ENCODE results near the gene P2RY2.
"Not testable (repeated sequence)": the region's sequence is repeated elsewhere in the genome, so short reads cannot be mapped to it uniquely, and the experiment has no call there.

P2RY2 gene

DNA sequence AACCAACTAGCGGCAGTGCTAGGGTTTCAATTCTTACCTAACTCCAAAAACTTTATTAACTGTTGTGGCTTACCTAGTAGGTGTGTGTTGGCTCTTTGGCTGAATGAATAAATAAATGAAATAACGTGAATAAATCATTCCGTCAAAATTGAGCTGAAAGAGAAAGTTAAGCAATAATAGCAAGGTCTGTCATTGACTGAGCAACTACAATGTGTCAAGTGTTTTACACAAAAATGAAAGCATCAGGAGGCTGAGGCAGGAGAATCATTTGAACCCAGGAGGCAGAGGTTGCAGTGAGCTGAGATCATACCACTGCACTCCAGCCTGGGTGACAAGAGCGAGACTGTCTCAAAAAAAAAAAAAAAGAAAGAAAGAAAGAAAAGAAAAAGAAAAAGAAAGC lies 56.1 kb downstream of the P2RY2 start:
- not testable (repeated sequence) for H3K27ac ChIP-seq (ENCODE audit: insufficient read depth, low read depth, low read length, poor library complexity, severe bottlenecking); H3K36me3 ChIP-seq (ENCODE audit: control insufficient read depth, insufficient read depth, low read length); H3K27me3 ChIP-seq (ENCODE audit: control insufficient read depth, insufficient read depth, low read length, poor library complexity, severe bottlenecking); H3K9me3 ChIP-seq (ENCODE audit: control insufficient read depth, low read length); H3K4me1 ChIP-seq (ENCODE audit: control insufficient read depth, insufficient read depth, low read length); H3K4me3 ChIP-seq (ENCODE audit: insufficient read depth, low read depth, low read length)
- WGBS, 2 experiments, result 89 to 93% methylated on average over 3 to 4 of the region's 4 CpGs

DNA sequence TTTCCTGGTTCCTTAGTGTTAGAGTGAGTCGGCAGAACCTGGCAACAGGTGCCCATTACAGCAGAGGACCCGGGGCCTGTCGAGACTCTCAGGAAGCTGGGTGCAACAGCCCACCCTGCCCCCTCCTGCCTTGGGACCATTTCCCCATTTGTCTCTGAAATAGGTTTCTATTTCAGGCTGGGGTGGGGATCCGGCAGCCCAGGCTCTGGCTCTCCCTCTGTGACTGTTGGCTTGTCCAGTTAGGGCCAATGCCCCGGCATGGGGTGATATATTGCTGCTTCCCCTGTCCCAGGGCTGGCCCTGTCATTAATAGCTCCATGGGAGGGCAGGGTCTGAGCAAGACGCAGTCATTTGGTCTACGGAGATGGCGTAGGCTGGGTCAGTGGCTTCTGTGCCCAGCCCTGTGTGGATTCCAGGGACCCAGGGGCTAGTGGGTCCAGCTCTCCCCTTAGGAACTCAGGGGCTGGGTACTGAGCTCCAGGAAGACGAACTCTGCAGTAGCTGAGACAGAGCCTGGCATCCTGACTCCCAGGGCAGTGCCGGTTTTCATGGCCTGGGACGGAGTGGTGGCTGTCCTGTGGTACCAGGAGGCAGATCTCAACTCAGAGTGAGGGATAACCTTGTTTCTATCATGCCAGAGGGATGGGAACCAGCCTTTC lies 56.8 kb downstream of the P2RY2 start:
- H3K36me3 ChIP-seq (ENCODE audit: control insufficient read depth, insufficient read depth, low read length), result no peaks in the 10 kb centered on the region
- no peaks in the 10 kb centered on the region for H3K27me3 ChIP-seq (ENCODE audit: control insufficient read depth, insufficient read depth, low read length, poor library complexity, severe bottlenecking)
- WGBS, 2 experiments, result 90 to 91% methylated on average over 11 of the region's 11 CpGs
- no peak overlapping the region for H3K27ac ChIP-seq (ENCODE audit: insufficient read depth, low read depth, low read length, poor library complexity, severe bottlenecking)
- no peak overlapping the region for H3K4me3 ChIP-seq (ENCODE audit: insufficient read depth, low read depth, low read length)
- H3K9me3 ChIP-seq (ENCODE audit: control insufficient read depth, low read length), result no peaks in the 10 kb centered on the region
- H3K4me1 ChIP-seq (ENCODE audit: control insufficient read depth, insufficient read depth, low read length), result no peaks in the 10 kb centered on the region

DNA sequence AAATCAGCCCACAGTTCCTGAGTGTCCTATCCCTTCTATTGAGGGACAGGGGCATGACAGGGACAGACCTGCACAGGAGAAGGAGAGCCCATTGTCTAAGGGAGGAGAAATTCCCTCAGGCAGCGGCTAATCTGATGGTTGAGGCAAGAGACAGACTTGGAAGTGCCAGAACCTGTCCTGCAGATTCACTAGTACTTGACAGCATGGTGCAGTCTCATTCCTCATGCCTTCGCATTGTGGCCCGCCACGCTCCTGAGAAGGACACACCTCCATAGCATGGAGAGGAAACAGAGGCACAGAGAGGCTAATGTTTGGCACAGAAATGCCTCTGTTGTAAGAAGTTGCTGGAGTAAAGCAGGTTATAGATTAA lies 57.3 kb downstream of the P2RY2 start:
- no peak overlapping the region for H3K4me3 ChIP-seq (ENCODE audit: insufficient read depth, low read depth, low read length)
- no peaks in the 10 kb centered on the region for H3K9me3 ChIP-seq (ENCODE audit: control insufficient read depth, low read length)
- H3K4me1 ChIP-seq (ENCODE audit: control insufficient read depth, insufficient read depth, low read length), result no peaks in the 10 kb centered on the region
- 88 to 93% methylated on average over 4 of the region's 4 CpGs for WGBS, 2 experiments
- H3K27ac ChIP-seq (ENCODE audit: insufficient read depth, low read depth, low read length, poor library complexity, severe bottlenecking), result no peak overlapping the region
- no peaks in the 10 kb centered on the region for H3K36me3 ChIP-seq (ENCODE audit: control insufficient read depth, insufficient read depth, low read length)
- H3K27me3 ChIP-seq (ENCODE audit: control insufficient read depth, insufficient read depth, low read length, poor library complexity, severe bottlenecking), result no peaks in the 10 kb centered on the region

GRCh38 chr11:73277467-73277866 lies 59.4 kb downstream of the P2RY2 start:
- Histone ChIP-seq H3K4me1 (ENCODE audit: control insufficient read depth, insufficient read depth, low read length) (no peaks in the 10 kb centered on the region), H3K9me3 (ENCODE audit: control insufficient read depth, low read length) (no peaks in the 10 kb centered on the region), H3K36me3 (ENCODE audit: control insufficient read depth, insufficient read depth, low read length) (no peaks in the 10 kb centered on the region), H3K27ac (ENCODE audit: insufficient read depth, low read depth, low read length, poor library complexity, severe bottlenecking) (no peak overlapping the region), H3K27me3 (ENCODE audit: control insufficient read depth, insufficient read depth, low read length, poor library complexity, severe bottlenecking) (no peaks in the 10 kb centered on the region), H3K4me3 (ENCODE audit: insufficient read depth, low read depth, low read length) (no peak overlapping the region)
- 87 to 94% methylated on average over 3 of the region's 3 CpGs for WGBS, 2 experiments

DNA sequence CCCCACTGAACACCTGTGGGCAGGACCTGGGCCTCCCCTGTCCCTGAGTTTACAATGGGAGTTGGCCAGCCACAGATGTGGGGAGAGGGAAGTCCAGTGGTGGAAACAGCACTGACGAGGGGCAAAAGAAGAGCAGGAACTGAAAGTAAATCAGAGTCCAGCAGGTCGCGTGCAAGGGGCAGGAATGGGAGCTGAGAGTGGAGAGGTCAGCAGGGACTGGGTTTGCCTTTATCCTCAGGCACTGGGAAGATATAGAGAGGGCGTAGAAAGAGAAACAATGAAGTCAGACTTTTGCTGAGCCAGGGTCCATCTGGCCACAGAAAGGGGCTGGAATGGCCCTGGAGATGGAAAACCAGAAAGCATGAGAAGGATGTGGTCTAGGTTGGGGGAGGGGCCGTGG lies 62.5 kb downstream of the P2RY2 start:
- no peaks in the 10 kb centered on the region for H3K9me3 ChIP-seq (ENCODE audit: control insufficient read depth, low read length)
- no peaks in the 10 kb centered on the region for H3K4me1 ChIP-seq (ENCODE audit: control insufficient read depth, insufficient read depth, low read length)
- H3K27me3 ChIP-seq (ENCODE audit: control insufficient read depth, insufficient read depth, low read length, poor library complexity, severe bottlenecking), result no peaks in the 10 kb centered on the region
- no peak overlapping the region for H3K4me3 ChIP-seq (ENCODE audit: insufficient read depth, low read depth, low read length)
- whole genome bisulfite sequencing, 2 experiments, result 88 to 90% methylated on average over 5 of the region's 5 CpGs
- no peaks in the 10 kb centered on the region for H3K36me3 ChIP-seq (ENCODE audit: control insufficient read depth, insufficient read depth, low read length)
- H3K27ac ChIP-seq (ENCODE audit: insufficient read depth, low read depth, low read length, poor library complexity, severe bottlenecking), result no peak overlapping the region

GRCh38 chr11:73281201-73281741 lies 63.2 kb downstream of the P2RY2 start:
- Histone ChIP-seq H3K27me3 (ENCODE audit: control insufficient read depth, insufficient read depth, low read length, poor library complexity, severe bottlenecking) (no peaks in the 10 kb centered on the region), H3K27ac (ENCODE audit: insufficient read depth, low read depth, low read length, poor library complexity, severe bottlenecking) (no peak overlapping the region), H3K4me3 (ENCODE audit: insufficient read depth, low read depth, low read length) (no peak overlapping the region), H3K36me3 (ENCODE audit: control insufficient read depth, insufficient read depth, low read length) (no peaks in the 10 kb centered on the region), H3K9me3 (ENCODE audit: control insufficient read depth, low read length) (no peaks in the 10 kb centered on the region), H3K4me1 (ENCODE audit: control insufficient read depth, insufficient read depth, low read length) (no peaks in the 10 kb centered on the region)
- 96 to 97% methylated on average over 3 of the region's 3 CpGs for WGBS, 2 experiments

DNA sequence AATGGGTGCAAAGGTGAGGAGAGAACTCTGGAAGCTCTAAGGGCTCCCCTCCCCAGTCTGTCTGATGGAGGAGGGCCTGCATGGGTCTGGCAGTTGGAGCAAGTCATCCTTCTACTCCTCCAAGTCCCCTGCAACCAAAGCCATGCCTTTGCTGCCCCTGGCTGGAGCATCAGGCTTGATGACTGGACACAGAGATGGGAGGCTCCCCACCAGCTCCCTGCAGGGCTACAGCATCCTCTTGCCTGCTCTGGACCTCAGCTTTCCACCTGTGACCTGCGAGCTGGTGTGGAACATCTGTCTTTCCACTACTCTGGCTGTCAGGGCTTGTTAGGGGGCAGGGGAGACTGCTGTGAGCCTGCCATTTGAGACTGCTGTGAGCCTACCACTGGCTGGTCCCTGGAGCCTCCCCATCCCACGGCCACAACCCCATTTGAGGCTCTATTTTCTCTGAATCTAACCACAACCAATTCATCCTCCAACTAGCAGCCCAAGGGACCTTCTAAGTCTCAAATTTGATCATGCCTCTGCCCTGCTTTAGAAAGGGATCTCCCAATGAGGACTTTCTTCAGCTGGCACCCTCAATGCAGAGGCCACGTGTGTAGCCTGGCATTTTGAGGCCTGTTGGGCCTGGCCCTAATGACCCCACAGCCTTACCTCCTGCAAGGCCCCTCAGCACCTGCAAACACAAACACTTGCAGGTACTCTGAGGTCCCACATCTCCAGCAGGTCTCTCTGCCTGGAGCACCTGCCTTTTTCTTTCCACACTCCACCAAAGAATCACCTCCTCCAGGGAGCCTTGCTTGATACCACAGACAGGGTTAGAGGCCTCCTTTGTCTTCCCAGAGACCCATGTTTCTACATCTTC lies 63.9 kb downstream of the P2RY2 start:
- Histone ChIP-seq H3K27me3 (ENCODE audit: control insufficient read depth, insufficient read depth, low read length, poor library complexity, severe bottlenecking) (no peaks in the 10 kb centered on the region), H3K27ac (ENCODE audit: insufficient read depth, low read depth, low read length, poor library complexity, severe bottlenecking) (no peak overlapping the region), H3K9me3 (ENCODE audit: control insufficient read depth, low read length) (no peaks in the 10 kb centered on the region), H3K4me3 (ENCODE audit: insufficient read depth, low read depth, low read length) (no peak overlapping the region), H3K36me3 (ENCODE audit: control insufficient read depth, insufficient read depth, low read length) (no peaks in the 10 kb centered on the region), H3K4me1 (ENCODE audit: control insufficient read depth, insufficient read depth, low read length) (no peaks in the 10 kb centered on the region)
- 85 to 86% methylated on average over 3 of the region's 3 CpGs for WGBS, 2 experiments

DNA sequence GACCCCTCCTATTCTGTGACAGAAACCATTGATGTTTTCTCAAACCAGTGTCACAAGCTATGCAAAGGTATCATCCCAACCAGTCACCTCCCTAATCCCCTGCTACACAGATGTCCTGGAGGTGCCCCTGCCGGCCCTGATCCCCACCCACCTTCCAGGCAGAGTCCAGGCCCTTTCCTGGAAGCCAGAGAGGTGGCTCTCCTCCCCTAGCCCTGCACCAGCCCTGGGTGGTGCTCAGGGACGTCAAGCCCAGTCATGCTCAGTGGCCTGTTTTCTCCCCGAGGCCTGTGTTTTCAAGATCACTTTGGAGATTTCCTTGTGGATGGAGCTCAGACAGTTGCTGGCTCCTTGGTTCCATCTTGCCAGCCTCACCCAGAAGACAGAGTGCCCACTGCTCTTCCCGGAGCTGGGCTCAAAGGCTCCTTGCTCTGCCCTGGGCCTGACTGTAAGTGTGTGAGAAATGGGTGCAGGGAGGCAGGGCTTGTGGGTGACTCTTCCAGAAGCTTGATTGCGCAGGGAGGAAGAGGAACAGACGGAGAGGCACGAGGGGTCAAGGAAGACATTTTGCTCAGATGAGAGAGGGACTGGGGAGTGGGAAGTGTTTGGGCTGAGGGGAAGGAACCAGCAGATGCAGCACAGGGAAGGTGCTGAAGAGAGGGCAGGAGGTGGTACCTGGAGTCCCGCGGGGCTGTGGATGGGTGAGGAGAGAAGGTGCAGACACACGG lies 65.4 kb downstream of the P2RY2 start:
- 87 to 90% methylated on average over 10 of the region's 10 CpGs for WGBS, 2 experiments
- Histone ChIP-seq H3K9me3 (ENCODE audit: control insufficient read depth, low read length) (no peaks in the 10 kb centered on the region), H3K36me3 (ENCODE audit: control insufficient read depth, insufficient read depth, low read length) (no peaks in the 10 kb centered on the region), H3K4me3 (ENCODE audit: insufficient read depth, low read depth, low read length) (no peak overlapping the region), H3K27ac (ENCODE audit: insufficient read depth, low read depth, low read length, poor library complexity, severe bottlenecking) (no peak overlapping the region), H3K27me3 (ENCODE audit: control insufficient read depth, insufficient read depth, low read length, poor library complexity, severe bottlenecking) (no peaks in the 10 kb centered on the region), H3K4me1 (ENCODE audit: control insufficient read depth, insufficient read depth, low read length) (no peaks in the 10 kb centered on the region)

GRCh38 chr11:73284106-73284505 lies 66.0 kb downstream of the P2RY2 start:
- no peak overlapping the region for H3K27ac ChIP-seq (ENCODE audit: insufficient read depth, low read depth, low read length, poor library complexity, severe bottlenecking)
- no peaks in the 10 kb centered on the region for H3K36me3 ChIP-seq (ENCODE audit: control insufficient read depth, insufficient read depth, low read length)
- WGBS, 2 experiments, result 83 to 87% methylated on average over 3 of the region's 3 CpGs
- H3K9me3 ChIP-seq (ENCODE audit: control insufficient read depth, low read length), result no peaks in the 10 kb centered on the region
- peaks cover 4% of the 10 kb centered on the region for H3K4me1 ChIP-seq (ENCODE audit: control insufficient read depth, insufficient read depth, low read length)
- no peaks in the 10 kb centered on the region for H3K27me3 ChIP-seq (ENCODE audit: control insufficient read depth, insufficient read depth, low read length, poor library complexity, severe bottlenecking)
- no peak overlapping the region for H3K4me3 ChIP-seq (ENCODE audit: insufficient read depth, low read depth, low read length)

- H3K4me1 ChIP-seq (ENCODE audit: control insufficient read depth, insufficient read depth, low read length), result peaks cover 6% of the 10 kb centered on the region
- H3K27ac ChIP-seq (ENCODE audit: insufficient read depth, low read depth, low read length, poor library complexity, severe bottlenecking), result no peak overlapping the region
- no peaks in the 10 kb centered on the region for H3K36me3 ChIP-seq (ENCODE audit: control insufficient read depth, insufficient read depth, low read length)
- H3K9me3 ChIP-seq (ENCODE audit: control insufficient read depth, low read length), result no peaks in the 10 kb centered on the region
- WGBS, 2 experiments, result 86 to 95% methylated on average over 1 of the region's 1 CpG
- H3K27me3 ChIP-seq (ENCODE audit: control insufficient read depth, insufficient read depth, low read length, poor library complexity, severe bottlenecking), result no peaks in the 10 kb centered on the region
- H3K4me3 ChIP-seq (ENCODE audit: insufficient read depth, low read depth, low read length), result no peak overlapping the region
These were observed 67.6 kb downstream of the P2RY2 start for GRCh38 chr11:73285721-73286120.

Measured in ectodermal cell (in vitro differentiated cells).